HL-60 (cell line): ENCODE results near the gene ORM2.

Experiments
- TF ChIP-seq, protein P1 (sequence below): IDR thresholded peaks from one replicate; pipeline ENCODE4 v1.5.1; 2011; ENCODE audit warnings: low read length, control low read depth, inconsistent platforms; ENCODE audit not compliant: insufficient read depth
- TF ChIP-seq, protein P2 (sequence below): IDR thresholded peaks from 2 replicates; pipeline ENCODE4 v1.6.1; 2012; ENCODE audit warnings: low read depth; ENCODE audit not compliant: insufficient replicate concordance

DNA sequence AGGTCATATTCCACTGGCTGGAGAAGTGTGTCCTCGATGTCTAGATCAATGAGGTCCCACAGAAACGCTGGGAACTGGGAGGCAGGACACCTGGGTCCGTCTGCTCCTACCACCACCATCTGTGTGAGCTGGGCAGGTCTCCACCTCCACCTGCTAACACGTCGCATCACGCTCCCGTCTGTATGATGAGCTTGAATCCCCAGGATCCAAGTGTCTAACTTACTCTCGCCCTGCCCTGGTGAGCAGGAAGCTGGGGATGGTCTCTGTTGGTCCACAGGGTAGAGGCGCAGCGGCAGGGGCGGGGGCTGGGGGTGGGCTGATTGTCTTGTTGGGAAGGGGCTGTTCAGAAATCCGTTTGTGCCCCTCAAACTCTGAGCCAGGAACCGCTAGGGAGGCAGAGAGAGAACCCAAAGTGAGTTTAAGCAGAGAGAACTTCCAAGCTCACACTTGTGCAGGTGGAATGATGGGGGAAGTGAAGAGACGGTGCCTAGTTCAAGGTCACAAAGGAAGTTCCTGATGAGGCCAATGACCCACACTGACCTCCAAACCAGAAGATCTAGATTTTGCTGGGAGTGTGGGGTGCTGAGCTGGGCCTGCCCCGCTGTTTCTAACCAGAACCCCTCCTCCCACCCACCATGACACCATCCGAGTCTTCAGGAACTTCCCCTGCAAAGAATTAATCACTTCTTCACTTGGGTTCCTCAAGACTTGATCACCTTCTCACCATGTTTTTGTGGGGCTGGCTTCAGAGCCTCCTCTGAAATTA, 21.1 kb downstream of the ORM2 start:
- TF ChIP-seq, protein P1, sequence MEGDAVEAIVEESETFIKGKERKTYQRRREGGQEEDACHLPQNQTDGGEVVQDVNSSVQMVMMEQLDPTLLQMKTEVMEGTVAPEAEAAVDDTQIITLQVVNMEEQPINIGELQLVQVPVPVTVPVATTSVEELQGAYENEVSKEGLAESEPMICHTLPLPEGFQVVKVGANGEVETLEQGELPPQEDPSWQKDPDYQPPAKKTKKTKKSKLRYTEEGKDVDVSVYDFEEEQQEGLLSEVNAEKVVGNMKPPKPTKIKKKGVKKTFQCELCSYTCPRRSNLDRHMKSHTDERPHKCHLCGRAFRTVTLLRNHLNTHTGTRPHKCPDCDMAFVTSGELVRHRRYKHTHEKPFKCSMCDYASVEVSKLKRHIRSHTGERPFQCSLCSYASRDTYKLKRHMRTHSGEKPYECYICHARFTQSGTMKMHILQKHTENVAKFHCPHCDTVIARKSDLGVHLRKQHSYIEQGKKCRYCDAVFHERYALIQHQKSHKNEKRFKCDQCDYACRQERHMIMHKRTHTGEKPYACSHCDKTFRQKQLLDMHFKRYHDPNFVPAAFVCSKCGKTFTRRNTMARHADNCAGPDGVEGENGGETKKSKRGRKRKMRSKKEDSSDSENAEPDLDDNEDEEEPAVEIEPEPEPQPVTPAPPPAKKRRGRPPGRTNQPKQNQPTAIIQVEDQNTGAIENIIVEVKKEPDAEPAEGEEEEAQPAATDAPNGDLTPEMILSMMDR = no peak
- TF ChIP-seq, protein P2, sequence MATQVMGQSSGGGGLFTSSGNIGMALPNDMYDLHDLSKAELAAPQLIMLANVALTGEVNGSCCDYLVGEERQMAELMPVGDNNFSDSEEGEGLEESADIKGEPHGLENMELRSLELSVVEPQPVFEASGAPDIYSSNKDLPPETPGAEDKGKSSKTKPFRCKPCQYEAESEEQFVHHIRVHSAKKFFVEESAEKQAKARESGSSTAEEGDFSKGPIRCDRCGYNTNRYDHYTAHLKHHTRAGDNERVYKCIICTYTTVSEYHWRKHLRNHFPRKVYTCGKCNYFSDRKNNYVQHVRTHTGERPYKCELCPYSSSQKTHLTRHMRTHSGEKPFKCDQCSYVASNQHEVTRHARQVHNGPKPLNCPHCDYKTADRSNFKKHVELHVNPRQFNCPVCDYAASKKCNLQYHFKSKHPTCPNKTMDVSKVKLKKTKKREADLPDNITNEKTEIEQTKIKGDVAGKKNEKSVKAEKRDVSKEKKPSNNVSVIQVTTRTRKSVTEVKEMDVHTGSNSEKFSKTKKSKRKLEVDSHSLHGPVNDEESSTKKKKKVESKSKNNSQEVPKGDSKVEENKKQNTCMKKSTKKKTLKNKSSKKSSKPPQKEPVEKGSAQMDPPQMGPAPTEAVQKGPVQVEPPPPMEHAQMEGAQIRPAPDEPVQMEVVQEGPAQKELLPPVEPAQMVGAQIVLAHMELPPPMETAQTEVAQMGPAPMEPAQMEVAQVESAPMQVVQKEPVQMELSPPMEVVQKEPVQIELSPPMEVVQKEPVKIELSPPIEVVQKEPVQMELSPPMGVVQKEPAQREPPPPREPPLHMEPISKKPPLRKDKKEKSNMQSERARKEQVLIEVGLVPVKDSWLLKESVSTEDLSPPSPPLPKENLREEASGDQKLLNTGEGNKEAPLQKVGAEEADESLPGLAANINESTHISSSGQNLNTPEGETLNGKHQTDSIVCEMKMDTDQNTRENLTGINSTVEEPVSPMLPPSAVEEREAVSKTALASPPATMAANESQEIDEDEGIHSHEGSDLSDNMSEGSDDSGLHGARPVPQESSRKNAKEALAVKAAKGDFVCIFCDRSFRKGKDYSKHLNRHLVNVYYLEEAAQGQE = no peak
